NK-92 (cell line): ENCODE measurements around the gene CRIP1.

Experiments
- DNase-seq: peaks from one replicate; lab custom pipeline; 2025; ENCODE audit not compliant: unreplicated experiment; lab: John Stamatoyannopoulos, UW

The CRIP1 gene

GRCh38 chr14:105469456-105470349 is 17.0 kb upstream of the CRIP1 start:
- no peak for DNase-seq

- DNase-seq: no peak
These were observed 16.1 kb upstream of the CRIP1 start for GRCh38 chr14:105470350-105471296.

GRCh38 chr14:105471297-105471821 is 15.3 kb upstream of the CRIP1 start:
- no peak for DNase-seq

GRCh38 chr14:105471823-105472485 is 14.7 kb upstream of the CRIP1 start:
- DNase-seq: no peak

GRCh38 chr14:105472486-105472991 is 14.1 kb upstream of the CRIP1 start:
- no peak for DNase-seq

GRCh38 chr14:105473033-105473676 is 13.5 kb upstream of the CRIP1 start:
- DNase-seq: no peak

- DNase-seq: no peak
These were observed 12.8 kb upstream of the CRIP1 start for GRCh38 chr14:105473677-105474482.

- no peak for DNase-seq
These were observed 12.0 kb upstream of the CRIP1 start, which contains the start of gene CRIP2 for GRCh38 chr14:105474483-105475268. CRIP2 (plus strand) TSS chr14:105474821; CDS start chr14:105474863, 42 bp downstream.

- DNase-seq: no peak
These were observed 11.2 kb upstream of the CRIP1 start for GRCh38 chr14:105475269-105476096.

- DNase-seq: no peak
These were observed 10.4 kb upstream of the CRIP1 start for GRCh38 chr14:105476097-105476830.

- DNase-seq: no peak
These were observed 9.6 kb upstream of the CRIP1 start for GRCh38 chr14:105476831-105477659.

- no peak for DNase-seq
These were observed 8.9 kb upstream of the CRIP1 start for GRCh38 chr14:105477660-105478397.

GRCh38 chr14:105478398-105479251 is 8.1 kb upstream of the CRIP1 start:
- no peak for DNase-seq

GRCh38 chr14:105479431-105480158 is 7.1 kb upstream of the CRIP1 start:
- DNase-seq: no peak
